Central memory CD8-positive, alpha-beta T cell (primary cell): Measurements from ENCODE around the gene VIPAS39.

Source experiments
- ATAC-seq: fragments of 150-1000 bp; cut with Tn5 transposase; replicated peaks from 2 replicates; pipeline ENCODE4 v1.10.0; 2022; ENCODE audit warnings: mild to moderate bottlenecking, moderate FRiP score, moderate number of reproducible peaks; ENCODE audit not compliant: poor library complexity, severe bottlenecking; ENCODE audit errors: extremely low read depth
- DNase-seq, 2 donors: peaks; one replicate each; pipeline ENCODE4 v3.0.0; 2021; ENCODE audit warnings: low spot score in 2 of 2
- H3K27ac Mint-ChIP-seq: one replicate; pipeline ENCODE4 v1.8.0; 2022; ENCODE audit warnings: low read depth, mild to moderate bottlenecking, moderate library complexity, mixed read lengths
- H3K27me3 Mint-ChIP-seq: one replicate; pipeline ENCODE4 v1.8.0; 2022; ENCODE audit warnings: mixed read lengths
- H3K36me3 Mint-ChIP-seq: one replicate; pipeline ENCODE4 v1.8.0; 2022; ENCODE audit warnings: mild to moderate bottlenecking, moderate library complexity, mixed read lengths; ENCODE audit not compliant: insufficient read depth
- H3K4me1 Mint-ChIP-seq: one replicate; pipeline ENCODE4 v1.8.0; 2022; ENCODE audit warnings: mixed read lengths
- H3K4me3 Mint-ChIP-seq: one replicate; pipeline ENCODE4 v1.8.0; 2022; ENCODE audit warnings: mild to moderate bottlenecking, moderate library complexity, mixed read lengths
- H3K9me3 Mint-ChIP-seq: one replicate; pipeline ENCODE4 v1.8.0; 2022; ENCODE audit warnings: mixed read lengths

Gene VIPAS39

GRCh38 chr14:77459072-77459723, 1.8 kb upstream of the VIPAS39 start:
- no peak for ATAC-seq
- Mint-ChIP-seq H3K9me3 (no peaks in the 10 kb centered on the region), H3K4me1 (peaks cover 38% of the 10 kb centered on the region), H3K27me3 (no peaks in the 10 kb centered on the region), H3K36me3 (peaks cover 58% of the 10 kb centered on the region), H3K27ac (peak overlapping the region; percentile 94), H3K4me3 (peak overlapping the region; percentile 98)
- DNase-seq = peak; percentile 38 to 40

GRCh38 chr14:77458249-77458950, 999 bp upstream of the VIPAS39 start:
- no peaks in the 10 kb centered on the region for H3K9me3 Mint-ChIP-seq
- H3K4me1 Mint-ChIP-seq = peaks cover 39% of the 10 kb centered on the region
- H3K27me3 Mint-ChIP-seq = no peaks in the 10 kb centered on the region
- peak overlapping the region; percentile 94 for H3K27ac Mint-ChIP-seq
- ATAC-seq (no peak), DNase-seq (peak in 1 of 2 donors; percentile 18)
- H3K4me3 Mint-ChIP-seq = peak overlapping the region; percentile 98
- peaks cover 55% of the 10 kb centered on the region for H3K36me3 Mint-ChIP-seq

- ATAC-seq (peak; percentile 2), DNase-seq (no peak)
- H3K36me3 Mint-ChIP-seq = peaks cover 49% of the 10 kb centered on the region
- H3K4me3 Mint-ChIP-seq = peak overlapping the region; percentile 98
- H3K9me3 Mint-ChIP-seq = no peaks in the 10 kb centered on the region
- peak overlapping the region; percentile 94 for H3K27ac Mint-ChIP-seq
- H3K27me3 Mint-ChIP-seq = no peaks in the 10 kb centered on the region
- peaks cover 44% of the 10 kb centered on the region for H3K4me1 Mint-ChIP-seq
Observed at GRCh38 chr14:77457115-77457521, 283 bp downstream of the VIPAS39 start.

- Mint-ChIP-seq H3K4me1 (peaks cover 44% of the 10 kb centered on the region), H3K36me3 (peaks cover 44% of the 10 kb centered on the region), H3K27me3 (no peaks in the 10 kb centered on the region), H3K9me3 (no peaks in the 10 kb centered on the region), H3K27ac (peak overlapping the region; percentile 94), H3K4me3 (peak overlapping the region; percentile 98)
- ATAC-seq = no peak
- no peak for DNase-seq
Observed at GRCh38 chr14:77455966-77456640, 1.3 kb downstream of the VIPAS39 start.

- Mint-ChIP-seq H3K36me3 (peaks cover 44% of the 10 kb centered on the region), H3K4me1 (no peaks in the 10 kb centered on the region), H3K4me3 (no peak overlapping the region), H3K27ac (no peak overlapping the region), H3K27me3 (no peaks in the 10 kb centered on the region), H3K9me3 (no peaks in the 10 kb centered on the region)
- DNase-seq (no peak), ATAC-seq (no peak)
Observed at GRCh38 chr14:77442196-77442595, 15.2 kb downstream of the VIPAS39 start.

- ATAC-seq (no peak), DNase-seq (no peak)
- no peak overlapping the region for H3K27ac Mint-ChIP-seq
- no peaks in the 10 kb centered on the region for H3K4me1 Mint-ChIP-seq
- H3K4me3 Mint-ChIP-seq = no peak overlapping the region
- H3K36me3 Mint-ChIP-seq = peaks cover 57% of the 10 kb centered on the region
- no peaks in the 10 kb centered on the region for H3K27me3 Mint-ChIP-seq
- no peaks in the 10 kb centered on the region for H3K9me3 Mint-ChIP-seq
Observed at GRCh38 chr14:77439861-77440260, 17.5 kb downstream of the VIPAS39 start.

GRCh38 chr14:77438596-77438995, 18.8 kb downstream of the VIPAS39 start:
- no peak overlapping the region for H3K4me3 Mint-ChIP-seq
- H3K27ac Mint-ChIP-seq = no peak overlapping the region
- H3K9me3 Mint-ChIP-seq = no peaks in the 10 kb centered on the region
- H3K27me3 Mint-ChIP-seq = no peaks in the 10 kb centered on the region
- peaks cover 68% of the 10 kb centered on the region for H3K36me3 Mint-ChIP-seq
- ATAC-seq (no peak), DNase-seq (no peak)
- H3K4me1 Mint-ChIP-seq = no peaks in the 10 kb centered on the region

- no peaks in the 10 kb centered on the region for H3K27me3 Mint-ChIP-seq
- H3K27ac Mint-ChIP-seq = no peak overlapping the region
- no peaks in the 10 kb centered on the region for H3K9me3 Mint-ChIP-seq
- peaks cover 2% of the 10 kb centered on the region for H3K4me1 Mint-ChIP-seq
- no peak overlapping the region for H3K4me3 Mint-ChIP-seq
- DNase-seq = no peak
- no peak for ATAC-seq
- peaks cover 62% of the 10 kb centered on the region for H3K36me3 Mint-ChIP-seq
Observed at GRCh38 chr14:77436042-77436441, 21.4 kb downstream of the VIPAS39 start.

GRCh38 chr14:77426396-77426795, 31.0 kb downstream of the VIPAS39 start:
- Mint-ChIP-seq H3K9me3 (no peaks in the 10 kb centered on the region), H3K27me3 (no peaks in the 10 kb centered on the region), H3K36me3 (peaks cover 58% of the 10 kb centered on the region), H3K27ac (no peak overlapping the region), H3K4me1 (peaks cover 6% of the 10 kb centered on the region), H3K4me3 (no peak overlapping the region)
- no peak for ATAC-seq
- DNase-seq = no peak

- no peaks in the 10 kb centered on the region for H3K27me3 Mint-ChIP-seq
- H3K4me1 Mint-ChIP-seq = no peaks in the 10 kb centered on the region
- peaks cover 47% of the 10 kb centered on the region for H3K36me3 Mint-ChIP-seq
- peaks cover 4% of the 10 kb centered on the region for H3K9me3 Mint-ChIP-seq
- H3K27ac Mint-ChIP-seq = no peak overlapping the region
- DNase-seq (no peak), ATAC-seq (no peak)
- H3K4me3 Mint-ChIP-seq = no peak overlapping the region
Observed at GRCh38 chr14:77424862-77425261, 32.5 kb downstream of the VIPAS39 start.

GRCh38 chr14:77423423-77423822, 34.0 kb downstream of the VIPAS39 start, which contains the start of gene NOXRED1:
NOXRED1 (minus strand) TSS chr14:77423523; CDS start chr14:77422889, 634 bp downstream.
- H3K27me3 Mint-ChIP-seq = no peaks in the 10 kb centered on the region
- H3K27ac Mint-ChIP-seq = no peak within 1 kb of the TSS
- ATAC-seq (no peak), DNase-seq (no peak)
- no peaks in the 10 kb centered on the region for H3K4me1 Mint-ChIP-seq
- H3K9me3 Mint-ChIP-seq = peaks cover 7% of the 10 kb centered on the region
- H3K4me3 Mint-ChIP-seq = no peak within 1 kb of the TSS
- peaks cover 35% of the 10 kb centered on the region for H3K36me3 Mint-ChIP-seq

GRCh38 chr14:77421201-77421600, 36.2 kb downstream of the VIPAS39 start:
- Mint-ChIP-seq H3K9me3 (peaks cover 7% of the 10 kb centered on the region), H3K27ac (no peak overlapping the region), H3K36me3 (peaks cover 18% of the 10 kb centered on the region), H3K4me3 (no peak overlapping the region), H3K4me1 (no peaks in the 10 kb centered on the region), H3K27me3 (no peaks in the 10 kb centered on the region)
- no peak for DNase-seq
- no peak for ATAC-seq

- DNase-seq (no peak), ATAC-seq (no peak)
- no peaks in the 10 kb centered on the region for H3K36me3 Mint-ChIP-seq
- H3K27me3 Mint-ChIP-seq = no peaks in the 10 kb centered on the region
- no peak overlapping the region for H3K4me3 Mint-ChIP-seq
- H3K27ac Mint-ChIP-seq = no peak overlapping the region
- no peaks in the 10 kb centered on the region for H3K4me1 Mint-ChIP-seq
- H3K9me3 Mint-ChIP-seq = peaks cover 7% of the 10 kb centered on the region
Observed at GRCh38 chr14:77416836-77417235, 40.6 kb downstream of the VIPAS39 start.
